Measurements from ENCODE around the gene CHN2.
"Not testable (repeated sequence)": the region's sequence is repeated elsewhere in the genome, so short reads cannot be mapped to it uniquely, and the experiment has no call there.

CHN2 gene

GRCh38 chr7:29254591-29254990 is 60.0 kb downstream of the CHN2 start:
- DNase-seq (ENCODE audit: insufficient read length, low spot score) (no peak), FAIRE-seq (no peak)

- FAIRE-seq (no peak), DNase-seq (ENCODE audit: insufficient read length, low spot score) (no peak)
Observed at GRCh38 chr7:29255199-29255878, 60.8 kb downstream of the CHN2 start.

GRCh38 chr7:29255906-29256692 is 61.5 kb downstream of the CHN2 start:
- FAIRE-seq (no peak), DNase-seq (ENCODE audit: insufficient read length, low spot score) (no peak)

DNA sequence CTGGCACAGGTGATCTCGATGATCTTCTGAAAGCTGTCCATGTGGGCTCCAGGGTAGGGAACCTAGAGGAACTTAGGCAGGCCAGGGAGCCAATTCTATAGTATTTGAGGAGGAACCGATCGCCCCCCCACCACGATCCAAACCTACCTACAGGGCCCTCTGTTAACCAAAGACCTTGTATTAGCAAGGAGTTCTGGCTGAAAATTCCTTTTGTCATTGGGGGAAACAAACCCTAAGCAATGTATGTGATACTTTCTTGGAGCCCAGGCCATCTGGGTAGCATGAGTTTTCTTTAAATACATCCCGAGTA is 62.1 kb downstream of the CHN2 start:
- FAIRE-seq (no peak), DNase-seq (ENCODE audit: insufficient read length, low spot score) (no peak)

GRCh38 chr7:29258951-29259350 is 64.4 kb downstream of the CHN2 start:
- no peak for FAIRE-seq
- no peak for DNase-seq (ENCODE audit: insufficient read length, low spot score)

GRCh38 chr7:29262191-29262917 is 67.8 kb downstream of the CHN2 start:
- no peak for FAIRE-seq
- DNase-seq (ENCODE audit: insufficient read length, low spot score) = no peak

- FAIRE-seq; DNase-seq (ENCODE audit: insufficient read length, low spot score): not testable (repeated sequence)
Observed at GRCh38 chr7:29263601-29264207, 69.1 kb downstream of the CHN2 start.

- DNase-seq (ENCODE audit: insufficient read length, low spot score) (no peak), FAIRE-seq (no peak)
Observed at GRCh38 chr7:29265208-29265923, 70.8 kb downstream of the CHN2 start.

DNA sequence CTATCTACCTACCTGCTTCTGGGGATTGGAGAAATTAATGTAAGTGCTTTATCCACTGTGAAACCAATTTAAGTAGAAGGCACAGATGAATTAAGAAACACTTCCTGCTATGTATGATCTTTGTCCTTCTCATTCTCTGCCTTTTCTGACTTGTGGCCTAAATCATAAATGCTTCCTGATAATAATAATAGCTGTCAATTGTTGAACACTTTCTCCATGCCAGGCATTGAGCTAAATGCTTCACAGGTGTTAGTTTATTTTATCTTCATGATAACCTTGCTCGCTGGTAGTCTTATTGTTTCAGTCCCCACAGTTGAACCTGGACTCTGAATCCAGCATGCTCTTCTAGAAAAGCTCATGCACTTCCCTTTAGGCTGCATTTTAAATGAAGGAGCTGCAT is 75.4 kb downstream of the CHN2 start:
- FAIRE-seq (no peak), DNase-seq (ENCODE audit: insufficient read length, low spot score) (no peak)

- DNase-seq (ENCODE audit: insufficient read length, low spot score) = no peak
- no peak for FAIRE-seq
Observed at GRCh38 chr7:29270594-29271318, 76.2 kb downstream of the CHN2 start.

DNA sequence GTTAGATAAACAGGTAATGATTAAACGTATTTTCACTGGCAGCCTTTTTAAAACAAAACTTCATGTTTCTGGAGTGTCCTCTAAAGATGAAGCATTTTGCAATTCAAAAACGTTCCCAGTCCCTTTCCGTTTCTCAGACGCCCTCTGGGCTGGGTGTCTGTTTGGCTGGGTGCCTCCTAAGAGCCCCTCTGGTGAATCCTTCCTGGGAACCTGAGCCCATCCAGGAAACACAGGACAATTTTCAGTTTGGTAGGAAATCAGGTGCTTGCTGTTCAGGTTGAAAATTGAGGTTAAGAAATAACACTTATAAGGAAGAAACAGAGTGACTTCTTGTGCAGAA is 76.7 kb downstream of the CHN2 start:
- FAIRE-seq = no peak

GRCh38 chr7:29272057-29272456 is 77.5 kb downstream of the CHN2 start:
- DNase-seq (ENCODE audit: insufficient read length, low spot score) = no peak
- no peak for FAIRE-seq

More for the DNA sequence above, 76.7 kb downstream of the CHN2 start:
- DNase-seq (ENCODE audit: insufficient read length, low spot score) = no peak

GRCh38 chr7:29274146-29275017 is 79.8 kb downstream of the CHN2 start:
- FAIRE-seq (no peak), DNase-seq (ENCODE audit: insufficient read length, low spot score) (no peak)

- DNase-seq (ENCODE audit: insufficient read length, low spot score) = no peak
- no peak for FAIRE-seq
Observed at GRCh38 chr7:29275018-29275318, 80.4 kb downstream of the CHN2 start.

DNA sequence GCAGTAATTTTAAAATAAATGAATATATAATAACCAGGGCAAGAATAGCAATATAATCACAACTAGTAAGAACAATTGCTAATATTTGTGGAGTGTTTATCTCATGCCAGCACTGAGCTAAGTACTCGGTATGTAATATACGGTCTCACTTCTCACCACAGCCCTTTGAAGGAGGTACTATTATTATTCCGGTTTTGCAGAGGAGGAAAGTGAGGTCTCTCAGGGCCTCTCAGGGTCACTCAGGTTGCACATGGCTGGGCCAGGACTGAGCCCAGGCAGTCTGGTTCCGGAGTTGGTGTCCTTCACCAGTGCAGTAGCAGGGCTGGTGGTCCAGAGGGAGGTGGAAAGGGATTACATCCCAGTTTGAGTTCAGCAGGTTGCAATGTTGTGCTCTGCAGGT is 80.9 kb downstream of the CHN2 start:
- FAIRE-seq (no peak), DNase-seq (ENCODE audit: insufficient read length, low spot score) (no peak)

DNA sequence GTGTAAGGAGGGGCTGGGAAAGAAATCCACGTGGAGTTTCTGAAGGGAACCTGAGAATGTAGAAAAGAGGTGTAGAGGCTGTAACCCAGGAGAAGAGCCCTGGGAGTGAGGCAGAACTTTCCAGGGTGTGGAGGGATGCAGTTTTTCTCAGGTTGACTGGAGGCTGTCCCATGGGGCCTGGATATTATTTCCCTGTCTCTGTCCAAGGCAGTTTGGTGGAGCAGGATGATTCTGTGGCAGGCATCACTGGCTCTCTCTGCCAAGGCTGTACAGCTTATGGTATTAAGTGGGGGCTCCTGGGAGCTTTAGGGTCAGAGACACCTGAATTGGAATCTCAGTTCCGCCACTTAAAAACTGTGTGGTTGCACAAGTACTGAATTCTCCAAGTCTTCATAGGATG is 81.6 kb downstream of the CHN2 start:
- DNase-seq (ENCODE audit: insufficient read length, low spot score) = no peak
- no peak for FAIRE-seq

DNA sequence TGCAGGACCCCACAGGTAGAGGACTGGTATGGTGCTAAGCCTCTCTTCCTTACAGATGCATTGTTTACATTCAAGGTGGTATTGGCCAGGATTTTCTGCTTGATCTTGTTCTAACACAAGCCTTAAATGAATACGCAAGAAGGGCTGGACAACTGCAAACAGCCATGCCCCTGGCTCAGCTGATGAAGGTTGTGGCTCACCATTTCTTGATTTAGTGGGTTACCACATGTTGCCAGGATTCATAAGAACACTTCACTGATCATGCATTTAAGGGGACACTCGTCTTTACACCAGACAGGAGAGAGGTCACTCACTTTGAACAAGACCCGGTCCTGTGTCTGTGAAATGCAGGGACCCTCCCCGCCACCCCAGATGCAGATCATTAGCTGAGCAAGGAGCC is 82.2 kb downstream of the CHN2 start:
- no peak for FAIRE-seq
- DNase-seq (ENCODE audit: insufficient read length, low spot score) = no peak

DNA sequence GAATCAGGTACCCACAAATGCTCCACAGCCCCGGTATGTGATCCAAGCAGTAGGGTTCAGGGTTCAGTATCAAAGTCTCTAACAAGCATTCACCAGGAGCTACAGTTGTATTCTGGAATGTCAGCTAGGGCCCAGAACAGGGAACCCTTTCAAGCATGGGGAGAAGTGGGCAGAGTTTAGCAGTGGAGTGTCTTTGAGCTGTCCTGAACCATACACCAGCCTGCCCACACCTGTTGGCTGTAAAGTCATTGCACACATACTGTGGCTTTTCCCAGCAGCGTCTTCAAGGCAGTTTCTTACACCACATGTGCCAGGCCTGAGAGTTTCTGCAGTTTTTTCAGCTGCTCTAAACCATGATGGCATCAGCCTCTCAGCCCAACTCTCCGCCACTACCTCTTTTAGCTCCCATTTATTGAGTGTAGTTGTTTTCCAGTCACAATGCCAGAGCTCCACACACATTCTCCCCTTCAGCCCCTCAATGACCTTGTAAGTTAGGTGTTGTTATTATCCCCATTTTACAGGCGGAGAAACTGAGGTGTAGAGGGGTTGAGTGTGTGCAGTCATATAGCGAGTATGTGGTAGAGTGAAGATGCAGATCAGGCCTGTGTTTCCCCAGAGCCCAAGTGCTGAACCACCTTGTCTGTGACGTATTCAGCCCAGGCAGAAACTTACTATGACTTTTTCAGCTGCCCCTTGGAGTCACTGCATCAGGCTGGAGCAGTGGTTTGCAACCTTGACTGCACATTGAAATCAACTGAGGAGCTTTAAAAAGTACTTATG is 83.1 kb downstream of the CHN2 start:
- no peak for FAIRE-seq
- DNase-seq (ENCODE audit: insufficient read length, low spot score) = no peak
